Measurements from ENCODE around the gene ELAC2. TPM values are rescaled to one million over a fixed set of nuclear protein-coding genes. Genes with fewer than 3 reads are reported as not detected.

Gene ELAC2
- total and polyA plus RNA-seq, 10 of the 15 experiments (the other 5 are each of a cell fraction or from before 2014, with no cell fraction given): 5.1 to 146 (median 79.4) TPM

GRCh38 chr17:13010959-13011358, 6.9 kb downstream of the ELAC2 start:
- H3K4me1 ChIP-seq (ENCODE audit: control insufficient read depth, insufficient read depth, low read length): no peaks in the 10 kb centered on the region
- RAD21 ChIA-PET (ENCODE audit: unreplicated experiment): no interaction called here
- H3K27ac ChIP-seq (ENCODE audit: control insufficient read depth, insufficient read depth): no peak overlapping the region
- no TSS peak for BruUV-seq (replicated peaks)
- H3K79me2 ChIP-seq (ENCODE audit: control insufficient read depth, insufficient read depth, low read length): no peaks in the 10 kb centered on the region; the same call in 1 of the 2 replicates
- ATAC-seq (no peak), DNase-seq (ENCODE audit: low read depth, low spot score) (no peak), FAIRE-seq (no peak)
- peaks cover 10 to 29% of the 10 kb centered on the region in 2 experiments for H3K36me3 ChIP-seq (ENCODE audit: control insufficient read depth in 2 of 2, insufficient read depth in 2 of 2, low read length in 1 of 2)
- no peaks in the 10 kb centered on the region for H3K9me3 ChIP-seq (replicated peaks; ENCODE audit: control insufficient read depth, insufficient read depth, low read length)
- no peak overlapping the region for H3K4me3 ChIP-seq
- no peaks in the 10 kb centered on the region for H3K27me3 ChIP-seq (replicated peaks in 1 of 2; ENCODE audit: control insufficient read depth in 2 of 2, insufficient read depth in 2 of 2, low read length in 1 of 2)
- H4K20me1 ChIP-seq (ENCODE audit: control insufficient read depth, insufficient read depth): no peaks in the 10 kb centered on the region
- CTCF ChIA-PET: interaction anchor here (1.0 kb wide), 1 partner anchor 20 kb away, joined by 3 read pairs; no protein-coding TSS in a partner anchor
- H3K9ac ChIP-seq (ENCODE audit: control insufficient read depth, insufficient read depth, low read length): no peak overlapping the region
- SMC1A ChIA-PET (ENCODE audit: uncharacterized antibody, unreplicated experiment): interaction anchor here (0.7 to 3.1 kb wide), 2 partner anchors 7 to 18 kb away, joined by 4 to 11 read pairs; partner anchors contain the start of gene ELAC2
- WGBS (ENCODE audit: insufficient coverage, insufficient replicate concordance, low lambda C conversion rate, missing lambda C conversion rate): 92% methylated on average over 7 of the region's 7 CpGs
- in situ Hi-C loops (cut with MboI): loop anchor here (10.0 kb wide), 2 partner anchors 586 to 1016 kb away; partner anchors contain the start of gene ZNF18
- POLR2A ChIA-PET: no interaction called here
- no peak overlapping the region for H2AFZ ChIP-seq (ENCODE audit: control insufficient read depth, low read depth, low read length)
- no peak overlapping the region for H3K4me2 ChIP-seq (ENCODE audit: control insufficient read depth, insufficient read depth)
- intact Hi-C loops (cut with micrococcal nuclease; ENCODE audit: unreplicated experiment): loop anchor here (10.0 kb wide), 1 partner anchor 576 kb away; no protein-coding TSS in a partner anchor
- no peak for TF ChIP-seq IKZF2 (IDR thresholded peaks at IDR 0.05)
- TF ChIP-seq CHD4 (IDR thresholded peaks at IDR 0.05): no peak
- TF ChIP-seq ZNF687 (IDR thresholded peaks at IDR 0.05): no peak
- no peak for TF ChIP-seq TAF1 (IDR thresholded peaks at IDR 0.05; ENCODE audit: borderline replicate concordance, low read depth, low read length)
- TF ChIP-seq USF1 (IDR thresholded peaks at IDR 0.05; ENCODE audit: borderline replicate concordance, extremely low read length, insufficient read depth, low read depth, low read length): no peak
- no peak for TF ChIP-seq JUNB (IDR thresholded peaks at IDR 0.05)
- TF ChIP-seq ZNF622 (IDR thresholded peaks at IDR 0.05): no peak
- TF ChIP-seq ATF7 (IDR thresholded peaks at IDR 0.05; ENCODE audit: low read depth): no peak
- TF ChIP-seq ZBTB33 (IDR thresholded peaks at IDR 0.05): no peak
- TF ChIP-seq IRF4 (IDR thresholded peaks at IDR 0.05; ENCODE audit: low read depth, low read length): no peak
- TF ChIP-seq CBX3 (IDR thresholded peaks at IDR 0.05; ENCODE audit: borderline replicate concordance, low read depth): no peak
- no peak for TF ChIP-seq POU2F2 (IDR thresholded peaks at IDR 0.05; ENCODE audit: borderline replicate concordance, low read depth, low read length)
- no peak for TF ChIP-seq RAD21 (IDR thresholded peaks at IDR 0.05; ENCODE audit: insufficient read depth, low read depth, low read length)
- TF ChIP-seq BCLAF1 (IDR thresholded peaks at IDR 0.05): no peak

Data from GM12878 (cell line).